ENCODE measurements around the gene HOXC12.

Gene HOXC12

GRCh38 chr12:53998900-53999236, 44.2 kb downstream of the HOXC12 start:
- no peak for TF ChIP-seq CTCF (IDR thresholded peaks at IDR 0.05)

- no peak for TF ChIP-seq CTCF (IDR thresholded peaks at IDR 0.05)
Measured at GRCh38 chr12:53999559-54000115, 44.9 kb downstream of the HOXC12 start.

GRCh38 chr12:54000116-54001114, 45.7 kb downstream of the HOXC12 start, which contains the start of gene HOXC9:
Gene HOXC9 (plus strand): TSS chr12:54000161. CDS start chr12:54000189, 28 bp downstream.
- TF ChIP-seq CTCF (IDR thresholded peaks at IDR 0.05): no peak

- TF ChIP-seq CTCF (IDR thresholded peaks at IDR 0.05): no peak
Measured at GRCh38 chr12:54001283-54002187, 46.8 kb downstream of the HOXC12 start.

- TF ChIP-seq CTCF (IDR thresholded peaks at IDR 0.05): no peak
Measured at GRCh38 chr12:54002278-54002914, 47.7 kb downstream of the HOXC12 start.

- no peak for TF ChIP-seq CTCF (IDR thresholded peaks at IDR 0.05)
Measured at GRCh38 chr12:54002915-54003389, 48.2 kb downstream of the HOXC12 start.

GRCh38 chr12:54003625-54004024, 48.9 kb downstream of the HOXC12 start:
- TF ChIP-seq CTCF (IDR thresholded peaks at IDR 0.05): no peak
